Left forelimb (tissue), 1 donor: ENCODE measurements around the gene BMP6.

Source experiments
- DNase-seq: peaks from one replicate; pipeline ENCODE4 v3.0.0-alpha.2; 2018; ENCODE audit warnings: low spot score

BMP6 gene

GRCh38 chr6:7725849-7726415 lies at the start of gene BMP6:
BMP6 (plus strand) TSS chr6:7726099; CDS start chr6:7726956, 857 bp downstream.
- peak; percentile 88 for DNase-seq

DNA sequence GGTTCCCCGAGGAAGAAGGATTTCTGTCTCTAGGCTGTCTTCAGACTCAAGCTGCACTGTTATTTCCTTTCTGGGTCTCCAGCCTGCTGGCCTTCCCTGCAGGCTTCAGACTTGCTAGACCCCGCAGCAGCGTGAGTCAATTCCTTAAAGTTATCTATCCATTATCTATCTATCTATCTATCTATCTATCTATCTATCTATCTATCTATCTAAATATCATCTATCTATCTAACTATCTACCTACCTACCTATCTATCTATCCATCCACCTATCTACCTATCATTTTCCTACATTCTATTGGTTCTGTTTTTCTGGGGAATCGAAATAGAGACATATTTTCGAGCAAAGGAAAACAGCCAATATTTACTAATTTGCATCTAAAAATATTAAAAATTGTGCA lies 48.7 kb upstream of the BMP6 start:
- no peak for DNase-seq

GRCh38 chr6:7680393-7681075 lies 45.4 kb upstream of the BMP6 start:
- no peak for DNase-seq

GRCh38 chr6:7681449-7681848 lies 44.5 kb upstream of the BMP6 start:
- DNase-seq = no peak

- no peak for DNase-seq
Measured at GRCh38 chr6:7684076-7684475, 41.8 kb upstream of the BMP6 start.

DNA sequence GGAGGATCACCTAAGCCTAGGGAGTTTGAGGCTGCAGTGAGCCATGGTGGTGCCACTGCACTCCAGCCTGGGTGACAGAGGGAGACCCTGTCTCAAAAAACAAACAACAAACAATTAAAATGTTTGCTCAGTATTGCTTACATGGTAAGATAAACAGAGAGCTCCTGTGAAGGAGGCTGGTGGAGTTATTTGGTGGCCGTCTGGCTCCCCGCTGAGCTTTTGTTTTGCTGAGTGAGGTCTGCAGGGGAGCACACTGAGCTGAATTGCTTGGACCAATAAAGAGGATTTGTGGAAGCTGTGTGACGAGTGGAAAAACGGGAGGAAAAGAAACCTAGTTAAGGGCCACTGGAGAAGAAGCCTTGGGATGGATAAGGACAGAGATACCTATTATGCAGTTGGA lies 41.1 kb upstream of the BMP6 start:
- no peak for DNase-seq

GRCh38 chr6:7685276-7685675 lies 40.6 kb upstream of the BMP6 start:
- DNase-seq = no peak

DNA sequence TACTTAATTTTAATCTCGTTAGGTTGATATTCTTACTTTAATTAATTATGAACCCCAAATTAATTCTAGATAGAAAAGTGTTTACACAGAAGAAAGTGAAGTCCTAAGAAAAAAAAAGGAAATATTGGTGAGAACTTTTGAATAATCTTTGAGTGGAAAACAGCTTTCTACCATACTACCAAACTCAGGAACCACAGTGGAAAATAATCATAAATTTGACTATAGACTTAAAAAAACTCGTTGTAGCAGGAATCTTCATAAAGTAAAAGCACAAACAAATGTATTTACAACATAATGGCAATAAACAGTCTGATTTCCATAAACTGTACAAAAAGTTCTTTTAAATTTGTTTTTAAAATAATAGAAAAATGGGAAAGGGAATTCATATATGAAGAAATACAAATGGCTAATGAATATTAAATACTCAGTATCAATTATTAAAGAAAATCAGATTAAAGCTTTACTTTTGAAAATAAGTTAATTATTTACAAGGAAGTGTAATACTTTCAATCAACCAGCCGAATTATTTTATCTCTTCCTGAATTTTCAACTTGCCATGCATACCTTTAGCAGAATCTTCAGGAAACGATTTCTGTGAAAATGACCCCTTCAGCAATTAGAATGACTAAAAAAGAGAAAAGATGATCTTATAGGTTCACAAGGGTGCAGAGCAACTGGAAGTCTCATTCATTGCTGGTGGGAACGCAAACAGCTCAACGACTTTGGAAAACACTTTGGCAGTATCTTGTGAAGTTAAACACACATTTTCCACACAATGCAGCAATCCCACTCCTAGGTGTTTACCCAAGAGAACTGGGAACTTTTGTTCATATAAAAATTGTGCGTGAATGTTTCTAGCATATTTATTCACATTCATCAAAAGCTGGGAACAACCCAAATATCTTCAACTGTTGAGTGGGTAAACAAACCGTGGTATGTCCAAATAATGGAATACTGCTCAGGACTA lies 38.5 kb upstream of the BMP6 start:
- no peak for DNase-seq

DNA sequence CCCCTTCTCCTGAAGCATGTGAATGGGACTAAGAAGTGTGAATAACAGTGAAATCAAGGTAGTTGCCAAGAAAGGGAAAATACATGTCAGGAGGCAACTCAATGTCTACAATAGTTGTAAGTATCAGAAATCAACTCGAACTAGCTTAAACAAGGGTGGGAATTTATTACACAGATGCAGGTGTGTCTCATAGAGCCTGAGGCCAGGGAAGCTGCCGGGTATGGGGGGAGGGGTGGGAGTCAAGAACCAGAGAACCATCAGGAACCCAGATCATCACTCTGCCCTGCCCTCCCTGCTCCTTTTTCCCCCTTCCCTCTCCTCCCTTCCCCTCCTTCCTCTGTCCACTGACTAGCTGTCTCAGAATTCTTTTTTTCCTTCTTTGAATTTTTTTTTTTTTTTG lies 34.9 kb upstream of the BMP6 start:
- no peak for DNase-seq

DNA sequence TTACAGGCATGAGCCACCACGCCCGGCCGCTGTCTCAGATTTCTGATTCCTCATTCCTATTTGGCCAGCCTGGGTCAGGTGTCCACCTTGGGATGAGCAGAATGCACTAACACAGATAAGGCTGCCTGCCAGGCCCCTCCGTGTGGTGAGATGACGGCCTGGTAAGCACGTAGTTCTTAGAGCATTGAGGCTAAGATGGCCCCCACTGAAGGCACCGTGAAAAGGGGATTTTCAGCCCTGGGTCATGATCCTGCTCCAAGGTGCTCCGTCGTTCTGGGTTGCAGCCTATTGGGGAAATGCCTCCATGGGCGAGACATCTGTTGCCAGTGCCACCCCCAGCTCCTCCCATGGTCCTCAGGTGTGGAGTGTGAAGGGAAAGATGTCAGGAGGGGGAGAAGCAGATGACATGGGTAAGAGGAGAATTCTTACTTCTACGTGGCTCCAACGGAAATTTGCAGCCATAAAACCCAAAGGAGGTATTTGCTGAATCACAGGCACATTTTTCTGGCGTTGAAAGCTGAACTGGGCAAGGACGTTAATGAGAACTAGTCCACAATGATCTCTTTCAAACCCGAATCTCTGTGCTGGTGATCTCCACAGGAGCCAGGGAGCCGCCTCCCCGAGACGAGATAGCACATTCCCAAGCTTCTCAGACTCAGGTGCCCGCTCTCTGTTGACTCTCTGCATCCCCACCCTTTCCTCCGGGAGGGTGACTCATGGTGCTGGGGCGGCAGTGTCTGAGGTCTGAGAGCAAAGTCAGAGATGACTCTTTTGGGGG lies 34.0 kb upstream of the BMP6 start:
- no peak for DNase-seq

DNA sequence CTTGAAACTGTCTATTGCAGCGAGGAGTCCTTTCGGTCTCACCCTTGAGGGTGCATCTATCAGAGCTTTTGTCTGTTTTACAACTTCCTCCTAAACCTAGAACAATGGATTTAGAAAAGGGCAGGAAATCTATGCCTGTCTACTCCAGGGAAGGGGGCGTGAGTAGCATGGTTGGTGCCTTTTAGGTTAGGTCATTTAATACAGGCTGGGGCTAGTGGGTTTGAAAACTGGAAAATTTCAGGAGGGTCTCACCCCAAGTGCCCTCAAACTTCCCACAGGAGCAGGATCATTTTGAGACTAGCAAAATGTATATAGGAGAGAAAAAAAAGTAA lies 33.5 kb upstream of the BMP6 start:
- no peak for DNase-seq

GRCh38 chr6:7693827-7694226 lies 32.1 kb upstream of the BMP6 start:
- DNase-seq = no peak

DNA sequence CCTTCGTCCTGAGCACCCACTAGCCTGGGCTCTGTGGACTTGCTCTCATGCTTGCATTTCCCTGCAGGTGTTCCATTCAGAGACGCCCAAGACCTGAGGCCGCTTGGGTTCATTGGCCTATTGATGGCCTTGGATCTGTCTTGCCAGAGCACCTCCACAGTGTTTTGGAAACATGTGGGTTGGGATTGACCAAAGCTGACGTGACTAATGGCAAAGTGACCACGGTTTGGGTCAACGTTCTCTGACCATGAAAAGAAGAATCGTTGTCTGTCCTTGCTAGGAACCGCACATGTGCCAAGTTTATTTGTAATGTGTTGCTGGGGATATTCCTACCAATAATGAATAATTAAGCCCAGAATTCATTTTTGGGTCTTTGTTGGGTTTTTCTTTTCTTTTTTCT lies 29.8 kb upstream of the BMP6 start:
- DNase-seq = no peak

GRCh38 chr6:7697432-7697819 lies 28.5 kb upstream of the BMP6 start:
- DNase-seq = no peak

DNA sequence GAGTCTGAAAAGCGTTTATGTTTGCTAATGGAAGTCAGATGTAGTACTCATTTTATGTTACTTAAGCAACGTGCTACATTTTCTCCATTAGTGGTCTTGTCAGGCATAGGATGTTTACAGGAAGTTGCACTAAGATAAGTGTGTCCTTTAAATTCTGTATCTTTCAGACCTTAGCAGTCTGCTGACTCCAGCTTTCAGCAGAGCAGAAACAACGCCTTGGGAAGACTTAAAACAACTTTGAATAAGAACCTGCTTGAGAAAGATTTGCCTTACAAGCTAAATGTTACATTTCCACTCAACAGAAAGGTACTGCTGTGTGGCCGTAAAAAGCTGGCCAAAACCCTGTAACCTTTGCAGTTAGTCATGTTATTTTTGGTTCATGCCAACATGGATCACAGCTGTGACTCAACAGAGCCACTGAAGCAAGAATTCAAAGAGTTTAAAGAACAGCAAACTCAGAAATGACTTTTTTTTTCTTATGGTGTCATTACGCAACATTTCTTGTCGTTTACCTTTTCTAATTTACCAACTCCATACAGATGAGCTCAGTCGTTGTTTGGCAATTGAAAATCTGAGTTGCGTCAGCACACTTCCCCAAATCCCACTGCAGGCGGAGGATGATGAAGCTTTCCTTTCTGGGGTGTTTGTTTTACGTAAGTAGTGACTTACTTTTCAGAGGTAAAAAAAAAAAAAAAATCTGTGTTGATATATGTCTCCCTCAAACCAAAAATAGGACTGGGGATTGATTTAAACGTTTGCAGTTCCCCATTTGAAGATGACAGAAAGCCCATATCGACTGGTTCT lies 27.9 kb upstream of the BMP6 start:
- DNase-seq = no peak

DNA sequence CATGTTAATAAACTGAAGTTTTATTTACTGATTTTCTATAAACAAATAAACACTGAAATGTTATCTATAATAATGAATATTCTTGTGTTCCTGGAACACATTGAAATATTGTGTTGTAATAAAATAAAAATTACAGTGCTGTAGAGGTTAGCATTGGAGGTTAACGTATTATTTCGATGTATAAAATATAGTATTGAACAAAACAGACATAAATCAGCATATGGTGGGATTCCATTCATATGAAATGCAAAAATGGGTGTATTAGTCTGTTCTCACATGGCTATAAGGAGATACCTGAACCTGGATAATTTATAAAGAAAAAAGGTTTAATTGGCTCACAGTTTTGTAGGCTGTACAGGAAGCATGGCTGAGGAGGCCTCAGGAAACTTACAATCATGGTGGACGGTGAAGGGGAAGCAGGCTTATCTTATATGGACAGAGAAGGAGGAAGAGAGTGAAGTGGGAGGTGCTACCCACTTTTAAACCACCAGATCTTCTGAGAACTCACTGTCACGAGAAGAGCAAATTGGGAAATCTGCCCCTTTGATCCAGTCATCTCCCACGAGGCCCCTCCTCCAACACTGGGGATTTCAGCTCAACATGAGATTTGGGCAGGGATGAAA lies 24.6 kb upstream of the BMP6 start:
- no peak for DNase-seq

GRCh38 chr6:7703148-7703680 lies 22.7 kb upstream of the BMP6 start:
- DNase-seq = no peak

DNA sequence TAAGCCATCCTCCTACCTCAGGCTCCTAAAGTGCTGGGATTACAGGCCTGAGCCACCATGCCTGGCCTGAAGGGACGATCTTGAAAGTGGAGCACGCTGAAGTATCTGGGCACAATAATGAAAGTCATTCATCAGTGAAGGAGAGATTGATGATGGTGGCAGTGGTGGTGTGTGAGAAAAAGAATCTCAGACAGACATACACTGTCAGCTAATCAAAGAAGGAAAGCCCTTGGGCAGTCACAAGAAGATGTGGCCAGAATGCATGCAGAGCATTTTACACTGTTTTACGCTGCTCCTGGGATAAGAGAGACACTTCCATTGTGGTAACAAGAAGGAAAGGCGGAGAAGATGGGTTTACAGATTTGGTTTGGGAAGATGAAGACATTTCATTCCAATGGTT lies 20.4 kb upstream of the BMP6 start:
- no peak for DNase-seq

DNA sequence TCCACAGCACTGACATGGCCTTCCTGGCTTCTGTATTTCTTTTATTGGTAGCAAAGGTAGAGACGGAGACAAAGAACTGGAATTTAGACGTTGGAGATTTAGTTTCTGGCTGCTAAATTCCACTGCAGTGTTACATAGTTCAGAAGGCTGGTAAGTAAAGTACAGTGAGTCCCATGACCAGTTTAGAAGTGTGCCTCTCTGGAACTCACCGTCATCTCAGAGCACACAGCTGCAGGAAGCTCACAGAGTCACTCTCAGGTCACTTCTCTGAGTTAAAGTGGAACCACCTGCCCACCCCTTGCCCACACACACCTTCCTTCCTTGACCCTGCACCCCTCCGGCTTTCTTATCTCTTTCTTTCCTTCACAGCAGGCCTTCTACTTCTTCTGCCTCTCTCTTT lies 19.6 kb upstream of the BMP6 start:
- no peak for DNase-seq

GRCh38 chr6:7707787-7708186 lies 18.1 kb upstream of the BMP6 start:
- no peak for DNase-seq

DNA sequence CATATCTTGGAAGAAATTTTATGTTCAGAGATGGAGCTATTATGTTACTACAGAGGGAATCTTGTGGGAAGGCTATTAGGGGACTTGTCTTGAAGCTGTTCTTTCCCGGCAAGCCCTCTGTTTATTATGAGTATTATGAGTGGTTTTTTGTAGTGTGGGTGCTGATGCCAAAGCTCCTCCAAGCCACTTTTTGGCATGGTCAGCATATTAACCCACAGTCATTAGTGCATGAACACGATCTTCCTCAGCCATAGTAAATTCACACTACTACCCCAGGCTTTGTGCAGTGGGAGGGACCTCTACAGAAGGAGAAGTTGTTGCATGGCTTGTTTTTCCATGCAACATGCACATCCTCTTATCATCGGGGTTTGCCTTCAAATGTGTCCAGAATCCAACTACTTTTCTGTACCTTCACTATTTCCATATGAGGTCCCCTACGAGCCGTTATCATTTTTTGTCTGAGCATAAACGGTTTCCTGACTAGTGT lies 6.5 kb upstream of the BMP6 start:
- DNase-seq = no peak
